AG09319 (cell line): ENCODE data around the gene CEP43.

Source experiments
- DNase-seq: peaks from one replicate; pipeline ENCODE4 v3.0.0-alpha.2; 2010; ENCODE audit warnings: low read depth; ENCODE audit errors: extremely low read depth
- CTCF ChIP-seq: IDR thresholded peaks from 2 replicates; pipeline ENCODE4 v1.5.1; 2011; ENCODE audit warnings: low read depth, mild to moderate bottlenecking, inconsistent platforms, low read length, moderate library complexity

CEP43 gene

GRCh38 chr6:166957805-166958076 lies 41.5 kb upstream of the CEP43 start:
- no peak for TF ChIP-seq CTCF
- DNase-seq, result no peak

DNA sequence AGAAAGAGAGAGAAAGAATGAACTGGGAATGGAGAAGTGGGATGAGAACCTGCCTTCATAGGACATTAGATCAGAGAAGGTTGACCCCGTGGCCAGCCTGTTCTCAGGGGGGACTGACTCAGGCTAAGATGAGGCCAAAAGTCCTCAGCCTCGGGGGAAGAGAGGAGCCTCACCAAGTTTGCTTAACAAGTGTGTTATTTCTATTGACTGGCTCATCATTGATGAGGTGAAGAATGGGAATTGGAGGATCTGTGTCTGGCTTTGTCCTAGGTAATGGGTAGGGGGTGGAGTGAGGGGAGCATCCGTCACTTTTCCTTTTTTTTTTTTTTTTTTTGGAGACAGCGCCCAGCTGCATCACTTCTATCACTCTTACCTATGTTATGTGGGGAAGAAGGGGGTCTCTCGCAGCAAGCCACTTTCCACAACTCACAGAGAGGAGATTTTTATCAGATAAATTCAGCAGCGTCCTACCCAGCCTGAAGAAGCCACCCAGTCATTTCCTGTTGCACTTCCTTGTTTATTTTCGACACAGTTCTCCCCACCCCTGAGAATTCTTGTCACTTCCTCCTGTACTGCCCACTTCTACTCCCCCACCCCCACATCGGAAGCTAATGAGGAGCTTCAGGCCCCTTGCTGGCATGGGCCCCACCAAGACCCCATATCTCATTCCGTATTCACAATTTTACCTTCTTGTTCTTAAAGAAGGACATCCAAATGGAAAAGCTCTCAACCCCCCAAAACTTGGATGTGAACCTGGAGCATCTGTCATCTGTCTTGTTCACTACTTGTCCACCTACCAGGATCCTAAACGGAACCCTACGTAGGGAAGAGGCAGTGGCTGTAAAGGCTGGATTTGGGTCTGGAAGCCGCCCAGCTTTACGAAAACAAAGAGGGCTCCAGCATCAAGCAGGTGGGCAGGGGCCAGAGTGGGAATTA lies 40.0 kb upstream of the CEP43 start:
- TF ChIP-seq CTCF, result no peak
- no peak for DNase-seq

DNA sequence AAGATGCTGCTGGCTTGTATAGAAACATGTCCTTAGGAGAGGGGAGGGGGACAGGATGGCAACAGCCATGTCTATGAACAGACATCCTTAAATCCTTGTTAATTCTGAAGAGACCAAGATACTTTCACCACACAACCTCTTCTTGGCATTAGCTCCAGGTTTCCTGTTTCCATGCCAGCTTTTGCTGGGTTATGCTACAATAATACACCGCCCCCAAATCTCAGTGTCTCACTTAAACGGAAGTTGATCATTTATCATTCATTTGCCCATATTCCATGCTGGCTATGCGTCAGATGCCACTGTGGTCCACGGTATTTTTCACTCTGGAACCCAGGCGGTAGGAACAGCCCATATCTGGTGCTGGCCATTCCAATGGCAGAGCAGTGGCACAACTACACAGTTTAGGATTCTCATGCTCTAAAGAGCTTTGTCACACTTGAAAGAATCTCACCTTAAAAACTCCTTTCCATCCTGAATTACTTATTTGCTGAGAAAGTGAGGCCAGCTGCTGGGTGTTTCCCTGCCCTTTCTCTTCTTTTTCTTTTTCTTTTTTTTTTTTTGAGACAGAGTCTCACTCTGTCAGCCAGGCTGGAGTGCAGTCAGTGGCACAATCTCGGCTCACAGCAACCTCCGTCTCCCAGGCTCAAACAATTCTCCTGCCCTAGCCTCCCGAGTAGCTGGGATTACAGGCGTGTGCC lies 39.1 kb upstream of the CEP43 start:
- no peak for DNase-seq
- TF ChIP-seq CTCF, result no peak

GRCh38 chr6:166960609-166960978 lies 38.6 kb upstream of the CEP43 start:
- no peak for TF ChIP-seq CTCF
- DNase-seq, result no peak

DNA sequence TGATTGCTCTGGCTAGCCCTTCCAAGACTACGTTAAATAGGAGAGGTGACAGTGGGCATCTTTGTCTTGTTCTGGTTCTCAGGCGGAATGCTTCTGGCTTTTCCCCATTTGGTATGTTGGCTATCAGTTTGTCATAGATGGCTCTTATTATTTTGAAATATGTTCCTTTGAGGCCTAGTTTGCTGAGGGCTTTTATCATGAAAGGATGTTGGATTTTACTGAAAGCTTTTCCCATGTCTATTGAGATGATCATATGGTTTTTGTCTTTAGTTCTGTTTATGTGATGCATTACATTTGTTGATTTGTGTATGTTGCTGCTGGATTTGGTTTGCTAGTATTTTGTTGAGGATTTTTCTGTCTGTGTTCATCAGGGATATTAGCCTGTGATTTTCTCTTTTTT lies 32.9 kb upstream of the CEP43 start:
- no peak for TF ChIP-seq CTCF
- no peak for DNase-seq

DNA sequence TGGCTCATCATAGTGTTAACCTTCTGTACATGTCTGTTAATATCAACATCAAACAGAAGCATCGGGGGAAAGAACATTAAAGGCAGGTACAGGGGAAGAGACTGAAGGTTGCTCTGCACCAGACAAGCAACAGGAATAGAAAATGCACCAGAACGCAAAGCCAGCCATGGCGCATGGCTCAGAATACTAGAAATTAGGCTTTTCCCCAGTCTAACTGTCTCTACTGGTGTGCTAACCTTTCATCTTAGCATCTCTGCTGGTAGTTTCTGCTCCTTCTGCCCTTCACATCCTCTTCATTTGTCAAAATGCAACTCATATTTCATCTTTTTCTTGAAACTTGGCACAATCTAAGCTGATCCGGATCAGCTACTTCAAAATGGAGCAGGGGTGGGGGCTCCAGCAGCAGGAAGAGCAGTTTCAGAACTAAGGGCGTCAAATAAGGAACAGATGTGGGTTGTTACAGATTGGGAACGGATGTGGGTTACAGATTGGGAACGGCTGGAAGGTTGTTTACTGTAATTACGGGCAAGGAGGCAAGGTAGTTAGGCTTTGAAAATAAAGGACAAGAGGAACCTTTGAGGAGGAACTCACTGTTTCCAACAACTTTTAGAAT lies 29.7 kb upstream of the CEP43 start:
- DNase-seq, result peak; percentile 44
- TF ChIP-seq CTCF, result no peak

DNA sequence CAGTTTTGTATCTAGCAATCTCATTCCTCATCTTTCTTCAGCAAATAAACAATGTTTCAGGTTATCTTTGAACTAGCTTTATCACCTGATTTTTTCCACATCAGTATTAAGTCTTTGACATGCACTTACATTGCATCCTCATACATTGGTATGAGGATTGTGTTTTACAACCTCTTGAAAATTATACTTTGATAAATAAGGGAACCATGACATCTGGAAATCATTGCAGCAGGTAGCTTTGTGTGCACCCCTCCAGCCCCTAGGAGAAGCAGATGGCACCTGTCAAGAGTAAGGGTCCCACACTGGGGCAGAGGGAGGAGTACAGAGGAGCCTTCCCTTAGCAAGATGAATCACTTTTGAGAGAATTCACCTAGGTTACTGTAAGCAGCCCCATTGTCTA lies 29.1 kb upstream of the CEP43 start:
- TF ChIP-seq CTCF, result no peak
- no peak for DNase-seq
